Calu3 (cell line): Measurements from ENCODE around the gene FARP1. TPM values are rescaled to one million over a fixed set of nuclear protein-coding genes. Genes with fewer than 3 reads are reported as not detected.

Experiments used
- BruUV-seq: library from RNA; stranded (reverse); fragments of 400-500 nt; replicated peaks from 2 replicates; lab custom pipeline; 2021; lab: Mats Ljungman, UMichigan
- CTCF ChIA-PET: fragments of 300-600 bp; sonication (Branson Sonifier 250); formaldehyde crosslinking; loops from one replicate; lab custom pipeline; 2022; ENCODE audit warnings: antibody characterized with exemption; lab: Charles Lee
- DNase-seq: peaks from one replicate; pipeline ENCODE4 v3.0.0; 2022
- H3K27ac Mint-ChIP-seq: one replicate; pipeline ENCODE4 v1.8.0; 2022; ENCODE audit warnings: mixed read lengths; ENCODE audit not compliant: unreplicated experiment
- H3K27me3 Mint-ChIP-seq: one replicate; pipeline ENCODE4 v1.8.0; 2022; ENCODE audit warnings: mixed read lengths; ENCODE audit not compliant: unreplicated experiment
- H3K36me3 Mint-ChIP-seq: one replicate; pipeline ENCODE4 v1.8.0; 2022; ENCODE audit warnings: mild to moderate bottlenecking, moderate library complexity, mixed read lengths; ENCODE audit not compliant: insufficient read depth, unreplicated experiment
- H3K4me1 Mint-ChIP-seq: one replicate; pipeline ENCODE4 v1.8.0; 2022; ENCODE audit warnings: mild to moderate bottlenecking, low read depth, mixed read lengths; ENCODE audit not compliant: unreplicated experiment
- H3K4me3 Mint-ChIP-seq: one replicate; pipeline ENCODE4 v1.8.0; 2022; ENCODE audit warnings: mild to moderate bottlenecking, low read depth, moderate library complexity, mixed read lengths; ENCODE audit not compliant: unreplicated experiment
- H3K9me3 Mint-ChIP-seq: one replicate; pipeline ENCODE4 v1.8.0; 2022; ENCODE audit warnings: low read depth, mixed read lengths; ENCODE audit not compliant: unreplicated experiment
- CTCF ChIP-seq: fragments of 200-600 bp; IDR thresholded peaks from one replicate; pipeline ENCODE4 v1.8.0; 2022; ENCODE audit warnings: antibody characterized with exemption; ENCODE audit not compliant: unreplicated experiment
- intact Hi-C: fragments of 100-400 bp; cut with micrococcal nuclease; formaldehyde crosslinking; loops from one replicate; pipeline ENCODE4 v1.10.0; 2022; ENCODE audit not compliant: unreplicated experiment
- total RNA-seq: library from RNA; stranded (reverse); gene quantifications from 2 replicates; pipeline ENCODE4 v1.2.3, GENCODE V29; 2022

The FARP1 gene
- total RNA-seq, 1 experiment from 2014 or later: 47.0 TPM

- H3K27me3 Mint-ChIP-seq: no peaks in the 10 kb centered on the region
- no peaks in the 10 kb centered on the region for H3K36me3 Mint-ChIP-seq
- intact Hi-C loops: no loop called here
- no peak for TF ChIP-seq CTCF
- H3K4me1 Mint-ChIP-seq: no peaks in the 10 kb centered on the region
- DNase-seq: no peak
- H3K4me3 Mint-ChIP-seq: no peak overlapping the region
- CTCF ChIA-PET: no interaction called here
- no peak overlapping the region for H3K27ac Mint-ChIP-seq
- H3K9me3 Mint-ChIP-seq: no peaks in the 10 kb centered on the region
- BruUV-seq: no TSS peak
These were observed 56.6 kb downstream of the FARP1 start for GRCh38 chr13:98199480-98199879.

- intact Hi-C loops: no loop called here
- DNase-seq: no peak
- Mint-ChIP-seq H3K9me3 (no peaks in the 10 kb centered on the region), H3K4me3 (no peak overlapping the region), H3K36me3 (no peaks in the 10 kb centered on the region), H3K27me3 (no peaks in the 10 kb centered on the region), H3K4me1 (no peaks in the 10 kb centered on the region), H3K27ac (no peak overlapping the region)
- CTCF ChIA-PET: no interaction called here
- TF ChIP-seq CTCF: no peak
- no TSS peak for BruUV-seq
These were observed 57.5 kb downstream of the FARP1 start for GRCh38 chr13:98200211-98200878.

- Mint-ChIP-seq H3K9me3 (peaks cover 3% of the 10 kb centered on the region), H3K4me3 (no peak overlapping the region), H3K36me3 (no peaks in the 10 kb centered on the region), H3K27me3 (no peaks in the 10 kb centered on the region), H3K27ac (no peak overlapping the region), H3K4me1 (no peaks in the 10 kb centered on the region)
- CTCF ChIA-PET: no interaction called here
- no TSS peak for BruUV-seq
- no peak for TF ChIP-seq CTCF
- intact Hi-C loops: no loop called here
- DNase-seq: no peak
These were observed 58.3 kb downstream of the FARP1 start for GRCh38 chr13:98201189-98201588.

GRCh38 chr13:98201984-98202383 lies 59.1 kb downstream of the FARP1 start:
- DNase-seq: no peak
- Mint-ChIP-seq H3K4me3 (no peak overlapping the region), H3K27me3 (no peaks in the 10 kb centered on the region), H3K9me3 (peaks cover 5% of the 10 kb centered on the region), H3K27ac (no peak overlapping the region), H3K36me3 (no peaks in the 10 kb centered on the region), H3K4me1 (peaks cover 4% of the 10 kb centered on the region)
- intact Hi-C loops: no loop called here
- no TSS peak for BruUV-seq
- no peak for TF ChIP-seq CTCF
- CTCF ChIA-PET: no interaction called here
